ENCODE measurements around the gene DRG2. TPM values are rescaled to one million over a fixed set of nuclear protein-coding genes. Genes with fewer than 3 reads are reported as not detected.

The DRG2 gene
- total and polyA plus RNA-seq, 2 of the 13 experiments (the other 11 are each of a cell fraction or from before 2014, with no cell fraction given), result 20.1 to 26.6 TPM

DNA sequence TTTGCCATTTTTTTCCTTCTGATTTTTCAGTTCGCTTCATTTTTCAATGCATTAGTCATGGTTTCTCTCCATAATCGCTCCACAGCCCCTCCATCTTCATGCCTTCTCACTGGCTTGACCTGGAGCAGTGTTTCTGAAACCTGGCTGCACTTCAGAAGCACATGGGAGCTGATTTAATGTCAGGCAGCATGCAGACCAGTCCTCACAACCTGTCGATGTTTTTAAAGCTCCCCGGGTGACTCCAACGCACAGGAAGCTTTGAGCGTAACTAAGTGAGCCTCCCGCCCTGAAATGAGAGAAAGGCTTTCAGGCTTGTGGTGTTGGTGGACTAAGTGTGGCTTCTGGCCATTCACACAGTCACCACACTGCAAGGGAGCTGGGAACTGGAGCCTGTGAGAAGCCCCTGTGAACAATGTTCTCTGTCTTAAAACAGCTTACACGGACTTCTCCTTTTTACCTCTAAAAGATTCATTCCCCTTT, 16.8 kb upstream of the DRG2 start (continued):
- TF ChIP-seq TFDP2 (CRISPR knock-in tag; IDR thresholded peaks at IDR 0.05), result 0 out of 2 replicates have a peak, but pooled peaks have one; percentile 10

- in situ Hi-C loops (cut with HindIII; ENCODE audit: extremely low pct_ligation_motif_present, low pct_unique_long_range_greater_than_20kb), result no loop called here
- ChIA-PET CTCF (ENCODE audit: low intra/inter-chr PET ratio, low total read pairs) (no interaction called here), POLR2A (no interaction called here)
- Histone ChIP-seq H3K27me3 (ENCODE audit: control insufficient read depth in 1 of 2, insufficient read depth in 2 of 2, low read length in 2 of 2) (no peaks in the 10 kb centered on the region), H2AFZ (ENCODE audit: low read length) (no peak overlapping the region), H3K4me2 (ENCODE audit: low read depth, low read length) (no peak overlapping the region), H3K79me2 (ENCODE audit: insufficient read depth, low read length) (no peaks in the 10 kb centered on the region), H3K36me3 (replicated peaks in 1 of 2; ENCODE audit: control insufficient read depth in 1 of 2, insufficient read depth in 2 of 2, low read length in 2 of 2) (no peaks in the 10 kb centered on the region), H4K20me1 (ENCODE audit: insufficient read depth, low read length) (no peaks in the 10 kb centered on the region), H3K4me3 (replicated peaks in 1 of 3; ENCODE audit: insufficient read depth in 1 of 3, low read depth in 2 of 3, low read length in 3 of 3) (no peak overlapping the region), H3K4me1 (ENCODE audit: insufficient read depth, low read length) (peaks cover 46% of the 10 kb centered on the region), H3K9ac (ENCODE audit: insufficient read depth, low read depth, low read length) (no peak overlapping the region), H3K27ac (ENCODE audit: extremely low read length, insufficient read depth, low read length) (no peak overlapping the region), H3K9me3 (ENCODE audit: low read length) (no peaks in the 10 kb centered on the region)
- BruUV-seq (replicated peaks), result no TSS peak
- FAIRE-seq (no peak), ATAC-seq (no peak), DNase-seq (ENCODE audit: low spot score) (no peak)
- intact Hi-C loops (cut with micrococcal nuclease; ENCODE audit: unreplicated experiment), result no loop called here
- TF ChIP-seq ZNF615 (CRISPR knock-in tag; IDR thresholded peaks at IDR 0.05; ENCODE audit: borderline replicate concordance), result no peak
- TF ChIP-seq GFI1 (CRISPR knock-in tag; IDR thresholded peaks at IDR 0.05; ENCODE audit: borderline replicate concordance), result no peak
- no peak for TF ChIP-seq ZNF562 (CRISPR knock-in tag; IDR thresholded peaks at IDR 0.05; ENCODE audit: borderline replicate concordance)
- TF ChIP-seq CSRNP1 (CRISPR knock-in tag; IDR thresholded peaks at IDR 0.05), result no peak
Measured at GRCh38 chr17:18071751-18072150, 16.0 kb upstream of the DRG2 start.

Data from HepG2 (cell line).